HG02642 (cell line): ENCODE measurements around the gene PRR5.

Experiments used
- ATAC-seq: cut with Tn5 transposase; IDR thresholded peaks from one replicate; pipeline ENCODE4 v1.9.1; 2021; ENCODE audit warnings: mild to moderate bottlenecking; ENCODE audit not compliant: unreplicated experiment, poor library complexity

Gene PRR5

GRCh38 chr22:44750481-44750880 lies 48.5 kb downstream of the PRR5 start:
- no peak for ATAC-seq

DNA sequence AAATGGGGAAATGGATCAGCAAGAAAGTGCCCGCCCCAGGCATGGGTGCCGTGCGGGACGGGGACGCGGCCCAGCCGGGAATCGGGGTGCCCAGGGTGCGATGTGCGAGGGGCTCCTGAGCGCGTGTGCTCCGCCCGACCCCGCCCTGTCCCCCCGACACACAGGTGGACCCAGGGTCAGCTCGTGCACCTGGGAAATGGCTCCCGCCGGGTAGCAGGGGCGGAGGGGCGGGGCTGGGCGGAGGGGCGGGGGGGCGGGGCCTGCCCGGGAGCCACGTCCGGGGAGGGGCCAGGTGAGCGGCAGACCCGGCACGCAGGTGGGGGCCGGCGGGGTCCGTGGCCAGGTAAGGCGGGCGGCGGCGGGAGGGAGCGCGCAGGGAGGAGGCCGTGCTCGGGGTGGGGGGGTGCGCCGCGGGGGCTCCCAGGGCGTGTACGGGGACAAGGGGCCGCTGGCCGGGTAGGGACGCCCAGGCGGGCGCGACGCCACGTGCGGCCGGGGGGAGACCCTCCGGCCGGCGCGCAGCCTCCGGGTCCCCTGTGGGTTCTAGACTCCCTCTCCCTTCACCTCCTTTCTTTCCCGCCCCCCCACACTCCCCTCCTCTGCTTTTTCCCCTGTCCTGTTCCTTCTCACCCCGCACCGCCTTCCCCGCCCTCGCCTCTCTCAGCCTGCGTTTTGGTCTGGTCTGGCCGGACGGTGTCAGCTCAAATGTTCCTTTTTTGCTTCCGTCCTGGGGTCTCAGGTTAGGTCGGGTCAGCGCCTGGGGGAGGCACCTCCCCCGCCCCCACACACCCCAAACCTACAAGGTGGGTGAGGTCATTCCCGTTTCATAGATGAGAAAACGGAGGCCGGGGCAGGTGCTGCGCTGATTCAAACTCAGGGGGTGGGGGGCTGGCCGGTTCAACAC lies 50.5 kb downstream of the PRR5 start, which contains the start of gene ARHGAP8:
Gene ARHGAP8 (plus strand): TSS at position 291 of the 904 bp plus-strand sequence. CDS start 33,953 bp downstream, outside the sequence.
- no peak for ATAC-seq

DNA sequence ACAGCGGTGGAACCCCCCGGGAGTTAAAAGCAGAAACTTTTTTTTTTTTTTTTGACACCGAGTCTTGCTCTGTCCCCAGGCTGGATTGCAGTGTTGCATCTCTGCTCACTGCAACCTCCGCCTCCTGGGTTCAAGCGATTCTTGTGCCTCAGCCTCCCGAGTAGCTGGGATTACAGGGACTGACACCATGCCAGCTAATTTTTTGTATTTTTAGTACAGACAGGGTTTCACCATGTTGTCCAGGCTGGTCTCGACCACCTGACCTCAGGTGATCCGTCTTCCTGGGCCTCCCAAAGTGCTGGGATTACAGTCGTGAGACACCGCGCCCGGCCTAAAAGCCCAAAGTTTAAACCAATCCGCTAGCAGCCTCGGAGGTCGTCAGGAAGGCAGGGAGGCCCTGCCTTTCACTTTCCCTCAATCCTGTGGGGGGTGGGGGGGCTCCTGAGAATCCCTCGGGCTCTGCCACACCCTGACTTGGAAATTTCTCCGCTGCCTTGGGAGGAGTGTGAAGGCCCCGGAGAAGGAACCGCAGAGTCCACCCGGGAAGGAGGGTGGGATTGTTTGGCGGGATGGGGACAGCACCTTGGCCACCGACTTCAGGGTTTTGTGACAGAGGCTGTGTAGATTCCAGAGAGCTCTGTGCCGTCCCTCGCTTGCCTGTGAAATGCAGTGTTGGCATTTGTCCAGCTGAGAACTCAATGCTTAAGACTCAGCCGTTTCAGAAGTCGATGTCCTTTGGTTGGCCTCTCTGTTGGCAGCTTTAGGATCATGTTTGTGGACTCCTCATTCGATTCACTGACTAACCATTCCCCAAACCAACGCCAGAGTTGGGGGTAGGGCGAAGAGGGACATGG lies 51.4 kb downstream of the PRR5 start:
- no peak for ATAC-seq

DNA sequence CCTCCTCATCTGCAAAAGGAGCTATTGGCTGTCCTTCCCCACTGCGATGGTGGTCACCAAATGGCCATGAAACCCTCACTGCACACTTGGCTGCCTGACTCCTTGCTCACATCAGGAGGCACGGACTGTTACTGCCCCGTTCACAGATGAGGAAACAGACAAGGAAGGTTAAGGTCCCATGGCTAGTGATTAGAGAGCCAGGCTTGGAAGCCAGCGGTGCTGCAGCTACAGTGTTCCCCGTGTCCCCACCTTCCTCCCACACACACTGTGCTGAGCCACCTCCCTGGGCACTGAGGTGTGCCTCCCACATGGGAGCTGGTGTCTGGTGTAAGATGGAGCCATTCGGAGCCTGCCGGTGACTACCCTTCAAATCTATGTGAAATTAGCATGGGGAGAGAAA lies 53.0 kb downstream of the PRR5 start:
- ATAC-seq: no peak

- ATAC-seq: no peak
These were observed 53.4 kb downstream of the PRR5 start for GRCh38 chr22:44755417-44755816.

- no peak for ATAC-seq
These were observed 54.0 kb downstream of the PRR5 start for GRCh38 chr22:44755956-44756361.

- ATAC-seq: no peak
These were observed 56.5 kb downstream of the PRR5 start for GRCh38 chr22:44758344-44758973.

- ATAC-seq: no peak
These were observed 57.0 kb downstream of the PRR5 start for GRCh38 chr22:44759001-44759400.

DNA sequence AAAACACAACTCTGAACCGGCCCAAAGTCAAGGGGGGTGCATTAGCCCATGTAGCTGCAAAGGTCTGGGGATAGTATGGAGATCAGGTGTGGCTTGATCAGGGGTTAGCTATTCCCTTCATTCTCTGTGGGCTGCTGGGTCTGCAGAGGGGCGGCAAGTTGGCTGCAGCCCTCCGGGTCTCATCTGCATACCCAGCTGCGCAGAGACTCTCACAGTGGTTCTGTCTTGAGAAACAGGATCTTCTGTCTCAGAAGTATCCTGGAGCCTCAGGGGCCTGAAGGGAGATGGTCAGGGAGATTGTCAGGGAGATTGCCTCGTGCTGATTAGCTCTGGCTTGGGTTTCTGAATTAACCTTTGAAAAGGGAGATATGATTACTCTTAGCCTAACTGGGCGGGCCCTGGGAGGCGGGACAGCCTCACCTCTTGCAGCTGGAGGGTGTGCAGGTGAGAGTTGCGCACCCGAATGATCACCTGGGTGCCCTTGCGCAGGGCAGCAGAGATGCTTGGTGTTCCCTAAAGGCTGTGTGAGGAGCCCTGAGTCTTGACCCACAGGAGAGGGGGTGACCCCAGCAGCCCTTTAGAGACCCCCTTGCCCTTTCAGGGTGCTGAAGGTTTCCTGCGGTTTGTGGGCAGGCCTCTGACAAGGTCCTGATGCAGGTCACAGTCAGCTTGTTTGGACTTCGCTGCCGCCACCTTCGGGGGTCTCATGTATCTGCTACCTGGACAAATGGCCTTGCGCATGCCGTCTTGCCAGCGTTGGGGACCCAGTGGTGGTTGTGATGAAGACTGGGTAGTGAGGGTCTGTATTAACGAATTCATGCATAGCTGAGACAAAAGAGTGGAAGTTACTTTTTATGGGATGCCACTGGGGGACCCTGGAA lies 57.7 kb downstream of the PRR5 start:
- no peak for ATAC-seq

GRCh38 chr22:44760476-44760875 lies 58.5 kb downstream of the PRR5 start:
- ATAC-seq: no peak

- no peak for ATAC-seq
These were observed 59.0 kb downstream of the PRR5 start for GRCh38 chr22:44761025-44761424.

DNA sequence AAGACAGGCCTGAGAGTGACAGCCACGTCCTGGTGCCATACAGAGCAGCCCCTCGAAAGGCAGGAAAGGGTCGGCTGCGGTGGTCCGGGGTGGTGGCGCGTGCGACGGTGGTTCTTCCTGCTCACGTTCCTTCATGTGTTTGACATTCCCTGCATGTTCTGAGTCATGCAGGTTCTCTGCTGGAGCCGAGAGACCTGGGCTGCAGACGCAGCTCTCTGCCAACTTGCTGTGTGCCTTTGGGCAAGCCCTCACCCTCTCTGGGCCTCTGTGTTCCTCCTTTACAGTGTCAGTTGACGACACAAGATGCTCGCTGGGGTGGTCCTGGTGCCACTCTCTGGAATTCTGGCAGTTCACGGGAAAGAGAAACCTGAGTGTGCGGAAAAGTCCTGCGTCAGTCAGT lies 62.4 kb downstream of the PRR5 start:
- ATAC-seq: no peak

DNA sequence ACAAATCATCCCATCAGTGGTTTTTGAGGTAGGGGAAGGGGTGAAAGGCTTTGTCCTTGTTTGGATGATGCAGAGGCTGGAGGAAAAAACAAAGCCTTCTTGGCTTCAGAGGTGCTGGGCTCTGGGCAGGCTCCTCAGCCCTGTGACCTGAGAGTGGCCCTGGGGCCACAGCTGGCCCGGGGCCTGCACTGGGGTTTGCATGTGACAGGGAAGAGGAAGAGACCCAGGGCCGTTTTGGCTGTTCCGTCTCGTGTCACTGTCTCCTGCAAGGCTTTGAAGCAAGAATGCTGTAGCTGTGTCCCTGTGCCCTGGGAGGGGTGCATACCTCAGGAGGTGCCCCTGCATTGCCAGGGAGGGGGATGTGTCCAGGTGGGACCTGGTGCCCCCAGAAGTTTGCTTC lies 63.0 kb downstream of the PRR5 start:
- ATAC-seq: no peak

DNA sequence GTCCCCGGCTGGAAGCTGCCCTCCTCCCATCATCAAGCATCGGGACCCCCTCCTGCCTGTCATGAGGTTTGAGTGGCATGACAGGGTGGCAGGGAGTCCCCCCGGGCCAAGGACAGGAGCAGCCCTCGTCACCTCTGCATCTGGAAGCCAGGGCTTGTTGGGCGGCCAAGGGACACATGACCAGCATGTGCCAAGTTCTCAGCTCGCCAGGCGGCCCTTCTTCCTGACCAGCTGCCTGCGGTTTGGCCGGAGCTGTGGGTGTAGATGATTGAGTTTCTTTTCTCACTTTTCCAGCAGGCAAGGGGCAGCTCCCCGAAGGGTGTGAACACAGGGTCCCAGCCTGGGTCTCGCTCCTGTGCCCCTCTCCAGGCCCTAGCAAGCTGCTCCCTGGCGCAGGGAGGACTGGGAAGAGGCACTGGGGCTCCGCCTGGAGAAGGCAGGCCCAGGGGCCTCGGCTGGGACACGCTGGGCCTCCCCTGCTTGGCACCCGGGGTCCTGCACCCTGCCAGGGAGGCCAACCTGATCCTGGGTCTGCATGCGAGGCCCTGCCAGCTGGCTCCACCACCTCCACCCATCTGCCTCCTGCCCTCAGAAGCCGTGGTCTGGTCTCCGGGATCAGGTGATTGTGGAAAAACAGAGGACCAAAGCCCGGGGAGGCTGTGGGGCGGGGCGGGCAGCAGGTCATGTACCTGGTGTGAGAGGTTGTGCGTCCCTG lies 63.7 kb downstream of the PRR5 start:
- no peak for ATAC-seq

DNA sequence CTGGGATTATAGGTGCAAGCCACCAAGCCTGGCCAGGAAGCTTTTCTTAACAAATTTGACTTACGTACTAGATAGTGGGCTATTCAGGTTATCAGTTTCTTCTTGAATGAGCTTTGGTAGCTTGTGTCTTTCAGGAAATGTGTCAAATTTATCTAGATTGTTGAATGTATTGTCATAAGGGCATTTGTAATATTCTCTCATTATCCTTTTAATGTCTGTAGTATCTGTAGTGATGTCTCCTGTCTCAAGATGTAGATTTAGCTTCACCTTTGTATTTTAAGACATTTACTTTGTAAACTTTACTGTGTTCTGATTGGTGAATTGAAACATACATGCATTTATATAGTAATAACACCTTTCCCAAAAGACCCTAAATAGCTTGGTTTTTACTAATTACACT lies 71.1 kb downstream of the PRR5 start:
- no peak for ATAC-seq

DNA sequence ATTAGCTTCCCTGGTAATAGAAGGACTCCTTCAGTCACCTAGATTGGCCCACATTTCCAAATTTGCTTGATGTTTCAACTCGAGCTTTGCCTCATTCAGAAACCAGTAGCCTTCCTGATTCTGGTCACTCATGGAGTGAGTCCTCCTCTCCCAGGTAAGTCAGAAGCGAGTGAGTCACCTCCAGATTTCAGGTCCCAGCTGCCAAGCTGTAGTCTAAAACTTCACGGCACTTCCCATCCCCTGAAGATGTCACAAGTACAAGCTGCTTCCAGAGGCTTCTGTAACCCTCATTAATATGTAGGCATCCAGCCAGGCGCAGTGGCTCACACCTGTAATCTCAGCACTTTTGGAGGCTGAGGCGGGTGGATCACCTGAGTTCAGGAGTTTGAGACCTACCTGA lies 73.9 kb downstream of the PRR5 start:
- ATAC-seq: no peak

DNA sequence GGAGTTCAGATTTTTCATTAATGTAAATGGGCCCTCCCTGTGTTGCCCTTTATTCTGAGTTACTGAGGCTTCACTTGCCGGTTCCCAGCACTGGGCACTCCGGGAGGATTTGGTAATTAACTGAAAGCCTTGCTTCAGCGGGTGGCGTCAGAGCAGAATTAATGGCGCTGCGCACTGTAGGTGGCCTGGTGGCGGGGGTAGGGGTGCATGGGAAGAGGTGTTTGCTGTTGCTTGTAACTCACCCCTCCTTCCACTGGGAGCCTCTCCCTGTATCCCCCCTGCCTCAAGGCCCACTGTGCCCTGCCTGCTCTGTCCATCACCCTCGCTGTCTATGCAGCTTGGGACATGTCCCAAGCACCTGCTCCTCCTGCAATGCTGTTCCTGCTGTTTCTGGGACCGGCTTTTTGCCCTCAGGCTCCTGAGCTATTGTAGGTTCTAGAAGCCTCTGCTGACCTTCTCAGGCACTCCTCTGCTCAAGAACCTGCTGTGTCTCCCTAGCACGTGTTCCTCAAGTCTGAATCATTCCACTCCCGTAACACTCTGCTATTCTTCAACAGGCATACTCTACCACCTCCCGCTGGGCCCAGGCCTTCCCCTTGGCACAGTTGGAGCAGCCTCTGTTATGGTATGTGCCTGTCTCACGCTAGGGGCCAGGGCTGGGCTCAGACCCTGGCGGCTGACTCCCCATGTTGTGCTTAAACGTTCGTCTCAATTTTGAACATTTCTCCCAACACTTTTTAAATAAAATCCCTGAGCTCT lies 74.8 kb downstream of the PRR5 start:
- no peak for ATAC-seq

DNA sequence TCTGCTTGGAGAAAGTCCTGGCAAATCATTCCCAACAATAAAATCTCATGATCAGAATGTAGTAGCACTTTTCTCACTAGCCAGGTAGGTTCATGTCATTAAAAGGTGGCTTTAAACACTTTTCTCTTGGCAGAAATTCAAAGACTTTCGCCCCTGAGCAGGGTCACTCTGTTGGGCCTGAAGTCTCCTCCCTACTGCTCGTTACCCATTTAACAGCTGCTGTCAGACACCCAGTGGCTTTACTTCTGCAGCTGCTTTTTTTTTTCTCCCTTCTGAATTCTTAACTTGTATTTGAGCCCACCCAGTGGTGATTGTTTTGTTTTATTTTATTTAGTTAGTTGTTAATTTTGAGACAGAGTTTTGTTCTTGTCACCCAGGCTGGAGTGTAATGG lies 75.4 kb downstream of the PRR5 start:
- ATAC-seq: no peak
